Cerebellar cortex (tissue), 1 donor: Measurements from ENCODE around the gene IL15RA.
"Not testable (repeated sequence)": the region's sequence is repeated elsewhere in the genome, so short reads cannot be mapped to it uniquely, and the experiment has no call there.

Experiments
- DNase-seq: peaks from one replicate; pipeline ENCODE4 v3.0.0-alpha.2; 2015; ENCODE audit warnings: low spot score

Gene IL15RA

GRCh38 chr10:5968681-5969453 is 8.5 kb downstream of the IL15RA start:
- DNase-seq: no peak

GRCh38 chr10:5968037-5968680 is 9.2 kb downstream of the IL15RA start:
- no peak for DNase-seq

GRCh38 chr10:5965266-5965665 is 12.1 kb downstream of the IL15RA start:
- DNase-seq: no peak

GRCh38 chr10:5964736-5965135 is 12.6 kb downstream of the IL15RA start:
- DNase-seq: no peak

- DNase-seq: no peak
Measured at GRCh38 chr10:5963591-5963990, 13.8 kb downstream of the IL15RA start.

- DNase-seq: no peak
Measured at GRCh38 chr10:5963071-5963470, 14.3 kb downstream of the IL15RA start.

GRCh38 chr10:5962358-5962940 is 14.9 kb downstream of the IL15RA start:
- not testable (repeated sequence) for DNase-seq

GRCh38 chr10:5961405-5962100 is 15.8 kb downstream of the IL15RA start:
- no peak for DNase-seq

GRCh38 chr10:5960973-5961275 is 16.4 kb downstream of the IL15RA start:
- not testable (repeated sequence) for DNase-seq

GRCh38 chr10:5960070-5960972 is 17.0 kb downstream of the IL15RA start:
- no peak for DNase-seq

- DNase-seq: no peak
Measured at GRCh38 chr10:5959581-5960069, 17.7 kb downstream of the IL15RA start.

- no peak for DNase-seq
Measured at GRCh38 chr10:5959142-5959541, 18.2 kb downstream of the IL15RA start.

GRCh38 chr10:5958675-5959074 is 18.7 kb downstream of the IL15RA start:
- DNase-seq: no peak

GRCh38 chr10:5958077-5958476 is 19.3 kb downstream of the IL15RA start:
- DNase-seq: no peak

GRCh38 chr10:5956146-5956936 is 21.0 kb downstream of the IL15RA start:
- no peak for DNase-seq

GRCh38 chr10:5953676-5954075 is 23.7 kb downstream of the IL15RA start:
- DNase-seq: no peak

GRCh38 chr10:5952731-5953385 is 24.5 kb downstream of the IL15RA start:
- DNase-seq: no peak

GRCh38 chr10:5951721-5952407 is 25.5 kb downstream of the IL15RA start:
- DNase-seq: no peak

- DNase-seq: no peak
Measured at GRCh38 chr10:5951167-5951711, 26.1 kb downstream of the IL15RA start.
